ENCODE data around the gene LCN12.
"Not testable (repeated sequence)": the region's sequence is repeated elsewhere in the genome, so short reads cannot be mapped to it uniquely, and the experiment has no call there.

LCN12 gene

GRCh38 chr9:136991993-136992818 lies 40.1 kb downstream of the LCN12 start, which contains the start of gene PAXX:
TSS of gene PAXX (plus strand) at chr9:136992422. CDS start at chr9:136992444, 22 bp downstream.
- peak; percentile 94 for DNase-seq

DNA sequence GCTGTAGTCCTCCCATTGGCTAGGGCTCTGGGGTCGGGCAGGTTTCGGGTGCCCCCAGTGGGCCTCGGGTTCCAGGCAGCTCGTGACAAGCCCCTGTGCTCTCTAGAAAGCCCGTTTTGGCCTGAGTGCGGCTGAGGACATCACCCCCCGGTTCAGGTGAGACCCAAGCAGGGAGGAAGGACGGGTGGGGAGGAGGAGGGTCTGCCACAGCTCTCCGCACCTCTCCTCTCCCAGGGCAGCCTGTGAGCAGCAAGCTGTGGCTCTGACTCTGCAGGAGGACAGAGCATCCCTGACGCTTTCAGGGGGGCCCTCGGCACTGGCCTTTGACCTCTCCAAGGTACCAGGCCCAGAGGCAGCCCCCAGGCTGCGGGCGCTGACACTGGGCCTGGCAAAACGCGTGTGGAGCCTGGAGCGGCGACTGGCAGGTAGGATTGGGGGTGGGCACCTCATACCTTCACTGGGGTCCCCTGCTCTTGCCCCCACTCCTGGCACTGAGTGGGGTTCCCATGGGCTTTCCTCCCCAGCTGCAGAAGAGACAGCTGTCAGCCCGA lies 40.8 kb downstream of the LCN12 start:
- DNase-seq = peak; percentile 65

- no peak for DNase-seq
Measured at GRCh38 chr9:136994180-136994887, 42.3 kb downstream of the LCN12 start.

DNA sequence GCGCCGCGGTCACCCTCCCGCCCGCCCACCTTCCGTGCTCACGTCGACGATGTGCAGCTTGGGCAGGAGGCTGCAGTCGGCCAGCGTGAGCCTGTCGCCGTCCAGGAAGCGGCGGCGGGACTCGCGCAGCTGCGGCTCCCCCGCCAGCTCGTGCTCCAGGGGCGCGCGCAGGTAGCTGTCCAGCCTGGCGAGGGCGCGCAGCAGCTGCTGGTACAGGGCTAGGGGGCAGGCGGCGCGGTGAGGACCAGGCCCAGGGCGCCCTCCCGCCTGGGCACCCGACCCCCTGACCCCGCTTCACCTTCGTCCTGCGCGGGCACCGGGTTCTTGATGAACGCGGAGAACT lies 42.8 kb downstream of the LCN12 start:
- DNase-seq = no peak

- DNase-seq = no peak
Measured at GRCh38 chr9:136995362-136995761, 43.3 kb downstream of the LCN12 start.

- DNase-seq = no peak
Measured at GRCh38 chr9:136995772-136996311, 43.8 kb downstream of the LCN12 start.

DNA sequence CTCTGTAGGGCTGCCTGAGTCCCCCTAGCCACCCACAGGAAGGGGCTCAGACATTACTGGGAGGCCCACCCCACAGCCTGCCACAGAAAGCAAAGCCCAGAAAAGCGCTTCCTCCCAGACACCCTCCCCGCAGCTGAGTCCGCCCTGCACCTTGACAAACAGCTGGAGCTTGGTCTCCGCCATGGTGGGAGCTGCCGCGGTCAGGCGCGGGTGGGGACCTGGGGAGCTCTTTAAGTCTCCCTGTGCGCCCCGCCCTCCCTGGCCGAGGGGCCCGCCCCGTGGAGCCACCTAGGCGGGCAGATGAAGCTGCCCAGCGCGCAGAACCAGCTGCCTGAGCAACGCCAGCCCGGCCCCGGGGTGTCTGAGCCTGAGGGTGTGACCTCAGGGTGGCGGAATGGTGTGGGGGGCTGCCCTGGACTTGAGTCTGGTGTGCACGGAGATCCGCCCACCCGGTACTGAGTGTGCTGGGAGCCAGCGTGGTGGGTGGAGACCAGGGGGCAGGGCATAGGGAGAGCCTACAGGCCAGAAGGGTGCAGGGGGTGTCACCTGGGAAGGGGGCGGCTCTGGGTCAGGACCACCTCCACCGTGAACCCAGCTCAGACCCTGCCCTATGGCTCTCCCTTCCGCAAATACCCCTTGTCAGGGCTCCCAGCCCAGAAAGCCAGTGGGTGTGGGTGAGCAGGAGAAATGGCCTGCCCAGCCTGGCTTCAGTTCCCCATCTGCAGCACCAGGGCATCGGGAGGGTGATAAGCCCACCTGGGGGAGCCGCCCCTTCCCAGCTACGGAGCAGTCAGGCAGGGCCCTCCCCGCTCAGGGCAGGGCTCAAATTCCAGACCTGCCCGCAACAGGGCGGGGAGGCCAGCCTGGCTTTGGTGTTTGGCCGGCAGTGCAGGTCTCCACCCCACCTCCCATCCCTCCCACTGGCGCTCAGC lies 44.6 kb downstream of the LCN12 start, which contains the start of gene CLIC3:
CLIC3 (minus strand) TSS at position 208 of the 932 bp plus-strand sequence; CDS start at position 183, 25 bp downstream.
- peak; percentile 74 for DNase-seq

GRCh38 chr9:136997371-136997770 lies 45.3 kb downstream of the LCN12 start:
- no peak for DNase-seq

GRCh38 chr9:136997830-136998234 lies 45.8 kb downstream of the LCN12 start:
- peak; percentile 56 for DNase-seq

DNA sequence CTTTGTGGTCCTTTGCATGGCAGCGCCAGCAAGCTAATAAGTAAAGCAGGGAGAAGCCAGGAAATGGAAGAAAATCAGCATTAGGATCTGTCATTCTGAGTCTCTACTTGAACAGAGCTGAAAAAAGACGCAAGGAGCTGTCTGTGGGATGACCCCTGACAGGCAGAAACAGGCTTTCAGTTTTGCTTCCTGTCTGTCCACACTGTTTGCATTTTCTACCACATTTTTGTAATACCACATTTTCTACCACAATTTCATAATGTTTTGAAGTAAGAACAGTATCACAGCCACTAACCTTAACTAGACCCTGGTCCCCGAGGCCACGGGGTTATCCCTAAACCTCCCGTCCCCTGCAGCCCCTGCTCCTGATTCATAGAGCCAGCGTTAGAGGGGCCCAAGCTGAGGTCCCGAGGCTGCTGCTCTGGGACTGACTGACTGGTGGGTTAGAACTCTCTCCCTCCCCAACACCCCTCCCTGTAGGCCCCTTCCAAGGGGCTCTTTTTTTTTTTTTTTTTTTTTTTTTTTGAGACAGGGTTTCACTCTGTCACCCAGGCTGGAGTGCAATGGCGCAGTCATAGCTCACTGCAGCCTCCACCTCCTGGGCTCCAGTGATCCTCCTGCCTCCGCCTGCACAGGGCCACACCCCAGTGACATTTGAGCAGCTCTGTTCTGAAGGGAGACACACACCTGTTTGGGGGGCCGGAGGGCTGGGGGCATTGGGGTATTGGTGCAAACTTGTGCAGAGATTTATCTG lies 48.3 kb downstream of the LCN12 start:
- no peak for DNase-seq

DNA sequence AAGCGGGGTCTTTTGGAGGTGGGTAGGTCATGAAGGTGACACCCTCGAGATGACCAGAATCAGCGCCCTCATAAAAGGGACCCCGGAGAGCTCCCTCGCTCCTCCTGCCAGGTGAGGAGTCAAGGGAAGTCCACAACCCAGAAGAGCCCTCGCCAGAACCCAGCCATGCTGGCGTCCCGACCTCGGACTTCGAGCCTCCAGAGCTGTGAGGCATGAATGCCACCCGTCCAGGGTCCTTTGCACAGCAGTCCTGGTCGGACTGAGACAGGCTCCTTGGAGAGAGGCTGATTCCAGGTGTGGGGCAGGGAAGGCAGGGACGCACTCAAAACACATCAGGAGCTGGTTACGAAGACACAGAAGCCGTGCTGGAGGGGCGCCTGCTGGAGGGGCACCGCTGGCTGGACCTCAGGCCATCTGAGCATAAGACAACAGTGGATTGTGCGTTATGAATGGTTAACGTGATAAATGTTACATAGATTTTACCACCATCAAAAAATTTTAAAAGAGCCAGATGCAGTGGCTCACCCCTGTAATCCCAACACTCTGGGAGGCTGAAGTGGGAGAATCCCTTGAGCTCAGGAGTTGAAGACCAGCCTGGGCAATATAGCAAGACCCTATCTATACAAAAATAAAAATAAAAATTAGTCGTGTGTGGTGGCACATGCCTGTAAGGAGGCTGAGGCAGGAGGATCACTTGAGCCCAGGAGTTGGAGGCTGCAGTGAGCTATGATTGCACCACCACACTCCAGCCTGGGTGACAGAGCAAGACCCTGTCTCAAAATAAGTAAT lies 50.0 kb downstream of the LCN12 start:
- no peak for DNase-seq

DNA sequence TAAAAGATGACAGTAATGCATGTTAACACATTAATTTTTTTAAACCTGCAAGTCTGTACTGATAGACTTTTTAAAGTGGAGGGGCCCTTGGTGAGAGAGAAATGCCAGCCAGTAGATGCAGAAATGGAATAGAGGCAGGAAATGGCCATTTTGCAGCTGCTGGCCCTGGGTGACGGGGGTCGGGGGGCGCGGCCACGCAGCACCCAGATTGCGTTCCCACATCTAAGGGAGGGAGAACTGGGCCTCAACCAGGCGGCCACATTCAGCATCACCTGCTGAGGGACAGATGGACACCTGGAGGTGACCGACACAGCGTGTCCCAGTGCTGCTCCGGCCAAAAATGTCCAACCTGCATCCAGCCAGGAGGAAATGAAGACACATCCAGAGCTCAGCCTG lies 50.6 kb downstream of the LCN12 start:
- no peak for DNase-seq

DNA sequence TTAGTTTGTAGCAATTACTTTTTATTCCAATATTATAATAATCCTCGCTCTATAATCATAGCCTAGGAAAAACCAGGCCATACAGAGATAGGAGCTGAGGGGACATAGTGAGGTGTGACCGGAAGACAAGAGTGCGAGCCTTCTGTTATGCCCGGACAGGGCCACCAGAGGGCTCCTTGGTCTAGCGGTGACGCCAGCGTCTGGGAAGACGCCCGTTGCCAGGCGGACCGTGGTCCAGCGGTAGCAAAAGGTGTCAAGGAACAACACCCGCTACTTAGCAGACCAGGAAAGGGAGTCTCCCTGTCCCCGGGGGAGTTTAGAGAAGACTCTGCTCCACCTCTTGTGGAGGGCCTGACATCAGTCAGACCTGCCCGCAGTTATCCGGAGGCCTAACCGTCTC lies 52.2 kb downstream of the LCN12 start:
- not testable (repeated sequence) for DNase-seq
